IMR-90 (cell line): ENCODE measurements around the gene IMMT. TPM values are rescaled to one million over a fixed set of nuclear protein-coding genes. Genes with fewer than 3 reads are reported as not detected.
A peak's percentile ranks its signal among the peaks of the same experiment; 100 is the strongest.

Source experiments
- ATAC-seq: fragments of 200-7000 bp; cut with Tn5 transposase; 2 replicates; pipeline ENCODE4 v1.9.1; 2020; ENCODE audit warnings: low read depth, mild to moderate bottlenecking, moderate library complexity
- BruUV-seq: library from RNA; stranded (reverse); fragments of 400-500 nt; replicated peaks from 2 replicates; lab custom pipeline; 2021; lab: Mats Ljungman, UMichigan
- CTCF ChIA-PET: fragments of 300-600 bp; formaldehyde crosslinking; extraction: SDS; loops from one replicate; lab custom pipeline; 2021; ENCODE audit warnings: antibody characterized with exemption; lab: Yijun Ruan, JAX
- POLR2A ChIA-PET: fragments of 300-600 bp; sonication (Branson Sonifier 250); formaldehyde crosslinking; loops from one replicate; lab custom pipeline; 2022; ENCODE audit warnings: antibody characterized with exemption; ENCODE audit not compliant: unreplicated experiment; lab: Charles Lee
- DNase-seq: peaks from one replicate; pipeline ENCODE4 v3.0.0; 2013
- H2AFZ ChIP-seq: replicated peaks from 2 replicates; pipeline ENCODE3; 2013; ENCODE audit warnings: low read length, mild to moderate bottlenecking; ENCODE audit not compliant: poor library complexity
- H2AK5ac ChIP-seq: 2 replicates; pipeline ENCODE4 v1.6.1; 2013; ENCODE audit warnings: low read depth, low read length, inconsistent platforms
- H2AK9ac ChIP-seq: replicated peaks from 2 replicates; pipeline ENCODE3; 2013; ENCODE audit warnings: mild to moderate bottlenecking, low read depth, low read length, moderate library complexity; ENCODE audit not compliant: poor library complexity
- H2BK120ac ChIP-seq: 2 replicates; pipeline ENCODE4 v1.6.1; 2013; ENCODE audit warnings: low read depth, low read length, inconsistent platforms
- H2BK15ac ChIP-seq: 3 replicates; pipeline ENCODE4 v1.6.1; 2013; ENCODE audit warnings: low read depth, low read length, inconsistent platforms
- H2BK20ac ChIP-seq: 2 replicates; pipeline ENCODE4 v1.6.1; 2013; ENCODE audit warnings: low read depth, mild to moderate bottlenecking, inconsistent platforms, low read length, moderate library complexity
- H2BK5ac ChIP-seq: 2 replicates; pipeline ENCODE4 v1.6.1; 2013; ENCODE audit warnings: mild to moderate bottlenecking, low read depth, low read length, inconsistent platforms; ENCODE audit not compliant: poor library complexity, severe bottlenecking
- H3K14ac ChIP-seq: replicated peaks from 2 replicates; pipeline ENCODE4 v1.6.1; 2013; ENCODE audit warnings: low read depth, low read length, inconsistent platforms
- H3K18ac ChIP-seq: 2 replicates; pipeline ENCODE4 v1.6.1; 2013; ENCODE audit warnings: low read depth, low read length, control low read depth
- H3K23ac ChIP-seq: 2 replicates; pipeline ENCODE4 v1.6.1; 2013; ENCODE audit warnings: low read depth, low read length, inconsistent platforms
- H3K27ac ChIP-seq: 2 replicates; pipeline ENCODE4 v1.5.1; 2013; ENCODE audit warnings: mild to moderate bottlenecking, control low read depth, low read length; ENCODE audit not compliant: insufficient read depth
- H3K27me3 ChIP-seq: 2 replicates; pipeline ENCODE4 v1.6.1; 2013; ENCODE audit warnings: low read length; ENCODE audit not compliant: control insufficient read depth, insufficient read depth
- H3K36me3 ChIP-seq: 2 replicates; pipeline ENCODE4 v1.6.1; 2013; ENCODE audit warnings: low read length, mixed read lengths; ENCODE audit not compliant: control insufficient read depth, insufficient read depth
- H3K4ac ChIP-seq: 2 replicates; pipeline ENCODE4 v1.6.1; 2013; ENCODE audit warnings: low read depth, low read length, inconsistent platforms
- H3K4me1 ChIP-seq: 2 replicates; pipeline ENCODE4 v1.6.1; 2013; ENCODE audit warnings: low read length, mixed read lengths; ENCODE audit not compliant: control insufficient read depth, insufficient read depth
- H3K4me2 ChIP-seq: 2 replicates; pipeline ENCODE4 v1.6.1; 2013; ENCODE audit warnings: low read depth, mild to moderate bottlenecking, control low read depth, low read length, moderate library complexity
- H3K4me3 ChIP-seq: 2 replicates; pipeline ENCODE4 v1.5.1; 2013; ENCODE audit warnings: low read depth, mild to moderate bottlenecking, control low read depth, low read length, moderate library complexity; ENCODE audit not compliant: insufficient read depth
- H3K56ac ChIP-seq: 2 replicates; pipeline ENCODE4 v1.6.1; 2013; ENCODE audit warnings: low read length, inconsistent platforms; ENCODE audit not compliant: insufficient read depth; ENCODE audit errors: extremely low read depth
- H3K79me1 ChIP-seq, 2 experiments: 2 replicates each; pipeline ENCODE4 v1.6.1; 2013; ENCODE audit warnings: low read length in 2 of 2, inconsistent platforms in 1 of 2, low read depth in 1 of 2
- H3K9ac ChIP-seq: 2 replicates; pipeline ENCODE4 v1.6.1; 2013; ENCODE audit warnings: low read depth, low read length, control low read depth
- H3K9me1 ChIP-seq: 2 replicates; pipeline ENCODE4 v1.6.1; 2013; ENCODE audit warnings: low read length, inconsistent platforms; ENCODE audit not compliant: insufficient read depth
- H3K9me3 ChIP-seq: 2 replicates; pipeline ENCODE4 v1.6.1; 2013; ENCODE audit warnings: low read length; ENCODE audit not compliant: control insufficient read depth, insufficient read depth
- H4K20me1 ChIP-seq: 2 replicates; pipeline ENCODE4 v1.6.1; 2013; ENCODE audit warnings: low read length, inconsistent platforms; ENCODE audit not compliant: insufficient read depth
- H4K5ac ChIP-seq: 2 replicates; pipeline ENCODE4 v1.6.1; 2013; ENCODE audit warnings: mild to moderate bottlenecking, low read depth, low read length, control low read depth
- H4K8ac ChIP-seq, 2 experiments: 2 replicates each; pipeline ENCODE4 v1.6.1; 2013; ENCODE audit warnings: low read depth in 2 of 2, low read length in 2 of 2, control low read depth in 1 of 2, inconsistent platforms in 1 of 2
- H4K91ac ChIP-seq: 2 replicates; pipeline ENCODE4 v1.6.1; 2013; ENCODE audit warnings: low read depth, low read length, inconsistent platforms; ENCODE audit not compliant: insufficient read depth
- BHLHE40 ChIP-seq: fragments of 150-350 bp; IDR thresholded peaks from 2 replicates; pipeline ENCODE4 v1.6.1; 2016; ENCODE audit warnings: mild to moderate bottlenecking, low read depth, low read length
- CEBPB ChIP-seq: IDR thresholded peaks from 2 replicates; pipeline ENCODE4 v1.6.1; 2012; ENCODE audit warnings: low read depth, low read length, improper control_type of control experiment
- CHD1 ChIP-seq: IDR thresholded peaks from 2 replicates; pipeline ENCODE4 v1.6.1; 2012; ENCODE audit warnings: low read depth, low read length, improper control_type of control experiment
- FOS ChIP-seq: fragments of 150-350 bp; IDR thresholded peaks from 2 replicates; pipeline ENCODE4 v1.6.1; 2016; ENCODE audit warnings: low read depth, low read length
- MAZ ChIP-seq: IDR thresholded peaks from 2 replicates; pipeline ENCODE4 v1.6.1; 2012; ENCODE audit warnings: low read depth, mild to moderate bottlenecking, low read length, improper control_type of control experiment, moderate library complexity, borderline replicate concordance
- NFE2L2 ChIP-seq: fragments of 150-350 bp; IDR thresholded peaks from 2 replicates; pipeline ENCODE4 v1.6.1; 2016; ENCODE audit warnings: low read depth, mild to moderate bottlenecking, low read length
- POLR2A ChIP-seq: IDR thresholded peaks from 2 replicates; pipeline ENCODE4 v1.6.1; 2012; ENCODE audit warnings: mild to moderate bottlenecking, low read depth, low read length
- RCOR1 ChIP-seq: IDR thresholded peaks from 2 replicates; pipeline ENCODE4 v1.6.1; 2012; ENCODE audit warnings: mild to moderate bottlenecking, low read length, improper control_type of control experiment; ENCODE audit not compliant: insufficient replicate concordance
- SMC3 ChIP-seq: fragments of 150-350 bp; IDR thresholded peaks from 2 replicates; pipeline ENCODE4 v1.6.1; 2016; ENCODE audit warnings: low read depth, mild to moderate bottlenecking, antibody characterized with exemption, low read length, moderate library complexity
- USF2 ChIP-seq: fragments of 150-350 bp; IDR thresholded peaks from 2 replicates; pipeline ENCODE4 v1.6.1; 2017; ENCODE audit warnings: mild to moderate bottlenecking, antibody characterized with exemption, low read length, low read depth
- dilution Hi-C: fragments of 300-500 bp; cut with HindIII; formaldehyde crosslinking; loops from one replicate; pipeline ENCODE4 v1.14.3; 2018; ENCODE audit warnings: low sequenced_read_pairs; ENCODE audit not compliant: unreplicated experiment
- in situ Hi-C: fragments of 300-500 bp; cut with MboI; formaldehyde crosslinking; loops from 3 replicates; pipeline ENCODE4 v1.14.3; 2019; ENCODE audit warnings: low sequenced_read_pairs, inconsistent platforms, mixed read lengths
- intact Hi-C: fragments of 100-400 bp; cut with micrococcal nuclease; formaldehyde crosslinking; loops from 2 replicates; pipeline ENCODE4 v1.10.0; 2022
- polyA plus RNA-seq, 3 experiments: library from polyadenylated mRNA; depleted of rRNA; stranded (reverse); fragments of >200 nt; gene quantifications; 2 replicates each; pipeline ENCODE4 v1.2.3, GENCODE V29; 2012; ENCODE audit warnings: low replicate concordance in 1 of 3
- total RNA-seq: library from RNA; depleted of rRNA; stranded (reverse); fragments of >200 nt; gene quantifications from 2 replicates; pipeline ENCODE4 v1.2.3, GENCODE V29; 2012
- TF ChIP-seq, protein P1 (sequence below): conservative IDR thresholded peaks from 2 replicates; pipeline ENCODE4 v1.5.1; 2012; ENCODE audit warnings: mild to moderate bottlenecking, low read depth, low read length, improper control_type of control experiment
- TF ChIP-seq, protein P2 (sequence below): fragments of 150-350 bp; IDR thresholded peaks from 2 replicates; pipeline ENCODE4 v1.6.1; 2016; ENCODE audit warnings: low read depth, mild to moderate bottlenecking, low read length, moderate library complexity, borderline replicate concordance

The IMMT gene
- total and polyA plus RNA-seq, 2 of the 4 experiments (the other 2 are of a cell fraction): 50.5 to 87.3 TPM

- ATAC-seq: no peak
- Histone ChIP-seq H2AFZ (no peak overlapping the region), H3K27ac (no peak overlapping the region), H4K5ac (no peak overlapping the region), H3K9me3 (no peaks in the 10 kb centered on the region), H3K4me2 (no peak overlapping the region), H2BK120ac (no peak overlapping the region), H2BK20ac (no peak overlapping the region), H3K4me3 (no peak overlapping the region), H3K23ac (0 out of 2 replicates have a peak overlapping the region, but pooled peaks have one; percentile 15), H4K8ac (no peak overlapping the region), H3K36me3 (peaks cover 4% of the 10 kb centered on the region; the same call in 1 of the 2 replicates), H2AK5ac (no peak overlapping the region), H3K9me1 (peaks cover 8% of the 10 kb centered on the region), H4K20me1 (peaks cover 58% of the 10 kb centered on the region), H3K9ac (no peak overlapping the region), H2AK9ac (no peak overlapping the region), H2BK15ac (no peak overlapping the region), H4K91ac (no peak overlapping the region), H3K14ac (no peak overlapping the region), H3K4me1 (no peaks in the 10 kb centered on the region), H2BK5ac (no peak overlapping the region), H3K27me3 (no peaks in the 10 kb centered on the region), H3K4ac (no peak overlapping the region), H3K56ac (no peak overlapping the region), H3K18ac (no peak overlapping the region), H3K79me1 (peaks cover 29 to 57% of the 10 kb centered on the region in 2 experiments)
- CTCF ChIA-PET: no interaction called here
- intact Hi-C loops (no loop called here), dilution Hi-C loops (no loop called here), in situ Hi-C loops (no loop called here)
- POLR2A ChIA-PET: no interaction called here
- TF ChIP-seq, protein P1, sequence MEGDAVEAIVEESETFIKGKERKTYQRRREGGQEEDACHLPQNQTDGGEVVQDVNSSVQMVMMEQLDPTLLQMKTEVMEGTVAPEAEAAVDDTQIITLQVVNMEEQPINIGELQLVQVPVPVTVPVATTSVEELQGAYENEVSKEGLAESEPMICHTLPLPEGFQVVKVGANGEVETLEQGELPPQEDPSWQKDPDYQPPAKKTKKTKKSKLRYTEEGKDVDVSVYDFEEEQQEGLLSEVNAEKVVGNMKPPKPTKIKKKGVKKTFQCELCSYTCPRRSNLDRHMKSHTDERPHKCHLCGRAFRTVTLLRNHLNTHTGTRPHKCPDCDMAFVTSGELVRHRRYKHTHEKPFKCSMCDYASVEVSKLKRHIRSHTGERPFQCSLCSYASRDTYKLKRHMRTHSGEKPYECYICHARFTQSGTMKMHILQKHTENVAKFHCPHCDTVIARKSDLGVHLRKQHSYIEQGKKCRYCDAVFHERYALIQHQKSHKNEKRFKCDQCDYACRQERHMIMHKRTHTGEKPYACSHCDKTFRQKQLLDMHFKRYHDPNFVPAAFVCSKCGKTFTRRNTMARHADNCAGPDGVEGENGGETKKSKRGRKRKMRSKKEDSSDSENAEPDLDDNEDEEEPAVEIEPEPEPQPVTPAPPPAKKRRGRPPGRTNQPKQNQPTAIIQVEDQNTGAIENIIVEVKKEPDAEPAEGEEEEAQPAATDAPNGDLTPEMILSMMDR: no peak
- TF ChIP-seq FOS: no peak
- TF ChIP-seq CEBPB: no peak
- no peak for TF ChIP-seq CHD1
- no peak for TF ChIP-seq POLR2A
- no peak for TF ChIP-seq BHLHE40
- TF ChIP-seq MAZ: no peak
- no peak for TF ChIP-seq NFE2L2
- no peak for TF ChIP-seq SMC3
- TF ChIP-seq USF2: no peak
- TF ChIP-seq, protein P2, sequence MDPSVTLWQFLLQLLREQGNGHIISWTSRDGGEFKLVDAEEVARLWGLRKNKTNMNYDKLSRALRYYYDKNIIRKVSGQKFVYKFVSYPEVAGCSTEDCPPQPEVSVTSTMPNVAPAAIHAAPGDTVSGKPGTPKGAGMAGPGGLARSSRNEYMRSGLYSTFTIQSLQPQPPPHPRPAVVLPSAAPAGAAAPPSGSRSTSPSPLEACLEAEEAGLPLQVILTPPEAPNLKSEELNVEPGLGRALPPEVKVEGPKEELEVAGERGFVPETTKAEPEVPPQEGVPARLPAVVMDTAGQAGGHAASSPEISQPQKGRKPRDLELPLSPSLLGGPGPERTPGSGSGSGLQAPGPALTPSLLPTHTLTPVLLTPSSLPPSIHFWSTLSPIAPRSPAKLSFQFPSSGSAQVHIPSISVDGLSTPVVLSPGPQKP: no peak
- no peak for TF ChIP-seq RCOR1
- BruUV-seq: no TSS peak
- DNase-seq: no peak
Measured at GRCh38 chr2:86186431-86186830, 8.8 kb downstream of the IMMT start.
